Measurements from ENCODE around the gene LRRFIP1.

Gene LRRFIP1

DNA sequence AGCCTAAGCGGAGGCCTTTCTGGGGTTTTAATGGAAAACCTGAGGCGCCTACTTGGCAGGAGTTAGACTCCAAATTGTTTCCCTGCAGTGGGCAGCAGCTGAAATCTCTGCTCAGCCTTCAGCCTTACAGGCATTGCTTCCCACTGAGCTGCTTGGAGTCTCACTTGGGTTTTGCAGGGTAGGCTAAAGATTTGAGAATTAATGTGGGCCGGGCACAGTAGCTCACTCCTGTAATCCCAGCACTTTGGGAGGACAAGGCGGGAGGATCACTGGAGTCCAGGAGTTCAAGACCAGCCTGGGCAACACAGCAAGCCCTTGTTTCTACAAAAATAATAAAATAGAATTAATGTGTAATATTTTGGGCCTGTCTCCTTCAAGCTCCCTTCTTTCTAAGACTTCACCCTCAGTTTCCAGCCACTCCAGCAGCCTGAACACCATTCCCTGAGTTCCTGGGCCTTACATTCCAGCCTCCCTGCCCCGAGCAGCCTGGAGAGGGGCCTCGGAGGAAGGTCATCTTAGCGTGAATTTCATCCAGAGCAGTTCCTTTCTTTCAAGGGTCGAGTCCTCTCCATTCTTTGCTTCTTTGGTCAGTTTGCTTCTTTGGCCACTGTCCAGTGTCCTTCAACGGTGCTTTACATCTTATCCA is 27.8 kb upstream of the LRRFIP1 start:
- Histone ChIP-seq H3K4me3 (replicated peaks; ENCODE audit: insufficient read depth, low read length) (no peak overlapping the region), H3K27ac (replicated peaks) (no peak overlapping the region), H3K27me3 (ENCODE audit: insufficient read depth, poor library complexity, severe bottlenecking) (peaks cover 11% of the 10 kb centered on the region)
- TF ChIP-seq GABPA (IDR thresholded peaks at IDR 0.05; ENCODE audit: low read depth) (no peak), SPI1 (IDR thresholded peaks at IDR 0.05; ENCODE audit: borderline replicate concordance, low read depth) (no peak), CTCF (IDR thresholded peaks at IDR 0.05; ENCODE audit: insufficient read depth, low read length) (no peak), REST (IDR thresholded peaks at IDR 0.05; ENCODE audit: insufficient replicate concordance, low read depth) (no peak), POLR2AphosphoS5 (IDR thresholded peaks at IDR 0.05; ENCODE audit: low read depth) (no peak)
- no peak for DNase-seq (ENCODE audit: low read depth in 1 of 2, low spot score in 1 of 2)

GRCh38 chr2:237600205-237600846 is 27.1 kb upstream of the LRRFIP1 start:
- H3K4me3 ChIP-seq (replicated peaks; ENCODE audit: insufficient read depth, low read length) = no peak overlapping the region
- DNase-seq (ENCODE audit: low read depth in 1 of 2, low spot score in 1 of 2) = no peak

More at GRCh38 chr2:237600205-237600846, 27.1 kb upstream of the LRRFIP1 start:
- no peak overlapping the region for H3K27ac ChIP-seq (replicated peaks)
- H3K27me3 ChIP-seq (ENCODE audit: insufficient read depth, poor library complexity, severe bottlenecking) = peaks cover 11% of the 10 kb centered on the region
- TF ChIP-seq SPI1 (IDR thresholded peaks at IDR 0.05; ENCODE audit: borderline replicate concordance, low read depth) = no peak
- no peak for TF ChIP-seq POLR2AphosphoS5 (IDR thresholded peaks at IDR 0.05; ENCODE audit: low read depth)
- TF ChIP-seq GABPA (IDR thresholded peaks at IDR 0.05; ENCODE audit: low read depth) = no peak
- TF ChIP-seq REST (IDR thresholded peaks at IDR 0.05; ENCODE audit: insufficient replicate concordance, low read depth) = no peak
- no peak for TF ChIP-seq CTCF (IDR thresholded peaks at IDR 0.05; ENCODE audit: insufficient read depth, low read length)
